Glomerular visceral epithelial cell (primary cell): ENCODE data around the gene ITGAL.
"Not testable (repeated sequence)": the region's sequence is repeated elsewhere in the genome, so short reads cannot be mapped to it uniquely, and the experiment has no call there.

Experiments
- DNase-seq: peaks from one replicate; pipeline ENCODE4 v3.0.0-alpha.2; 2016; ENCODE audit errors: extremely low spot score

The ITGAL gene

DNA sequence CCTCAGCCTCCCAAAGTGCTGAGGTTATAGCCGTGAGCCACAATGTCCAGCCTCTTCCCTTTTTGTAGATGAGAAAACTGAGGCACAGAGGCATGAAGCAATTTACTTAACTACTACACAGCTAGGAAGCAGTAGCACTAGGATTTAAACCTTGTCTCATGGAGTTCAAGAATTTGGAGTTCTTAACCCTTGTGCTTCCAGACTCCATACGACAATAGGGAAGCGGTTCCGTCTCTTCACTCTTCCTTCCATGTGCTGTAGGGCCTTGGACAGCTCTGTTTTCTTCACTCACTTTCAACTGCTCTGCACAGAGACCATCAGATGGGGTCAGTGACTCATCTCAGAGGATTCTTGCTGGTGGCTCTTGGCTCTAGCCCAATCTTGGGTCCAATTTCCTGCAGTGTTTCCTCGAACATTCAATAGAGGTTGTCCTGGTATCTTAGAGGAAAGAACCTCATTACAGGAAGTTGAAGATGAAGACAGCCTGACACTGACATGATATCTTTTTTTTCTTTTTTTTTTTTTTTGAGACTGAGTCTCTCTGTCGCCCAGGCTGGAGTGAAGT, 19.3 kb downstream of the ITGAL start:
- DNase-seq, result peak; percentile 81

DNA sequence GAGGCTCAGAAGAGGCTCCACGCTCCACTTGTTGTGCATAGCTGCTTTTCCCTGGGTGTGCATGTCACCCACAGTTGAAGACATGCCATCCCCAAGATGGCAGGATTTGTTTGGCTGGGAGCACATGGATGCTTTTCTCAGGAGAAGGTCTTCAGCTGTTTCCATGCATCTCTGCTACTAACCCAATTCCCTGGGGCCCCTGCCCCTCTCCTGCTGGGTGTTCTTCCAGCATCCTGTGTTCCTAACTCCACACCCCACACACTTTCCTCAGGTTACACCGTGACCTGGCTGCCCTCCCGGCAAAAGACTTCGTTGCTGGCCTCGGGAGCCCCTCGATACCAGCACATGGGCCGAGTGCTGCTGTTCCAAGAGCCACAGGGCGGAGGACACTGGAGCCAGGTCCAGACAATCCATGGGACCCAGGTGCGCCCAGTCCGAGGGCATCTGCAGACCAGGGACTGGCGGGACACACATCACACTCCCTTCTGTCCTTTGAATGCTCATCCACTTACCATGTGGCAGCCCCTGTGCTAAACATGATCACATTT, 21.5 kb downstream of the ITGAL start:
- no peak for DNase-seq

DNA sequence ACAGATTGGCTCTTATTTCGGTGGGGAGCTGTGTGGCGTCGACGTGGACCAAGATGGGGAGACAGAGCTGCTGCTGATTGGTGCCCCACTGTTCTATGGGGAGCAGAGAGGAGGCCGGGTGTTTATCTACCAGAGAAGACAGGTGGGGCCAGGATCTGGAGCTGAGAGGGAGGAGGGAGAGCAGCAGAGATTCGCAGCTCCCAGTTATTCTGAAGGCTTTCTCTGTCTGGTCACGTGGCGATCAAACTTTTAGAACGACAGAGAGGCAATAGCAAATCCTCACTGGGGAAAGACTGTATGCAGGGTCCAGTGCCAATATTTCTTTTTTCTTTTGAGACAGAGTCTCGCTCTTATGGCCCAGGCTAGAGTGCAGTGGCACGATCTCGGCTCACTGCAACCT, 22.2 kb downstream of the ITGAL start:
- DNase-seq, result no peak

DNA sequence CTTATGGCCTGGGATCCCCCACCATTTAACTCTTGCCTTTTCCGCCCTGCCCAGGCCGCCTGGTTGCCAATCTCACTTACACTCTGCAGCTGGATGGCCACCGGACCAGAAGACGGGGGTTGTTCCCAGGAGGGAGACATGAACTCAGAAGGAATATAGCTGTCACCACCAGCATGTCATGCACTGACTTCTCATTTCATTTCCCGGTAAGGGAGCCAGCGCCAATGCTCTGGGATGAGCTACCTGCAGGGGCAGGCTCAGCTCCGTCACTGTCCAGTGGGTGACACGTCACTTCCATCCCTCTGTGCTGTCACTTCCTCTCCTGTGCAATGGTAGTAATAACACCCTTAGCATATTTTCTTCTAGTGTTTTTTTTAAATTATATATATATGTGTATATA, 26.7 kb downstream of the ITGAL start:
- no peak for DNase-seq

DNA sequence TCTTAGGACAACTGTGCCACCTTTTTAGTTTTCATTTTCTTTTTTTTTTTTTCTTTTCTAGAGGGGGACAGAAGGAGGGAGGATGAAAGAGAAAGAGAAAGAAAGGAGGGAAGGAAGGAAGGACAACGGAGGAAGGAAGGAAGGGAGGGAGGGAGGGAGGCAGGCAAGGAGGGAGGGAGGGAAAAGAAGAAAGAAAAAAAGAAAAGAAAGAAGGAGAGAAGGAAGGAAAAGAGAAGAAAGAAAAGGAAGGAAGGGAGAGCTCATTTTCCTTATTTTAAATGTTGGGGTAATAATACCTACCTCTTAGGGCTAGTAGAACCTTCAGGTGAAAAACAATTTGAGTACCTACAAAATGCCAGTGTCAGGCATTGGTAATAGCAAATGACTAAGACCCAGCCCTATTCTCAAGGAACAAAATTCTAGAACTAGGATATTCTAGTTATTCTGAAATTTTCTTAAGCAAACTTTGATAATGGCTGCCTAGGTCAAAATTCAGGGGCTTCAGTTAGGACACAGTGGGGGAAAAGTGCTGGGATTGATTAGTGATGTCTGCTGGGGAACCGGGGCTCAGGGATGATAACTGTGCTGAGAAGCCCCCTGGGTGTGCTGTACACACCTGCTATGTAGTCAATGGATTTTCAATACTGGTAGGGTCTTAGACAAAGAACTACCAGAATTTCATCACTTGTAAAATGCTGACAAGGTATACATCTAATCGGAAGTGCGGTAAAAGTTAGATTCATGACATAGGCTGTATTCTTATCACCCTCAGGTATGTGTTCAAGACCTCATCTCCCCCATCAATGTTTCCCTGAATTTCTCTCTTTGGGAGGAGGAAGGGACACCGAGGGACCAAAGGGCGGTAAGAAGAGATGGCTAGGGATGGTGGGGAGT, 31.1 kb downstream of the ITGAL start:
- no peak for DNase-seq

DNA sequence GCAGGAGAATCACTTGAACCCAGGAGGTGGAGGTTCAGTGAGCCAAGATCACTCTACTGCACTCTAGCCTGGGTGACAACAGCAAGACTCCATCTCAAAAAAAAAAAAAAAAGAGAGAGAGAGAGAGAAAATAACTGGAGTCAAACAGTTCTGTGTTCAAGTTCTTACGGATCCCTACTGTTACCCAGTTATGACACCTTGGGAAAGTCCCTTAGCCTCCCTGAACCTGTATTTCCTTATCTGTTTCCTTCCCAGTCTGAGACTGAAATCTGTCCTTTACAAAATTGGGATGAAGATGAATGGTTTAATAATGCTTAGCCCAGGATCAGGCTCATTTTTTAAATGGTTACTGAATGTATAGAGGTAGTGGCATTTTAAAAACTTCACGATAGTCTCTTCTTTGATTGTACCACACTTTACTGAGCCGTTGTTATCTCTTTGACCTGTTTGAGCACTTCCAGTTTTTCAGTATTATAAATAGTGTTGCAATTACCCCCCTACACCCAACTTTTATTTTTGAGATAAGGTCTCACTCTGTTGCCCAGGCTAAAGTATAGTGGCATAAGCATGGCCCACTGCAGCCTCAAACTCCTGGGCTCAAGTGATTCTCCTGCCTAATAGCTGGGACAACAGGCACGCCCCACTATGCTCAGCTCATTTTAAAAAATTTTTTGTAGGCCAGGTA, 36.7 kb downstream of the ITGAL start:
- no peak for DNase-seq

DNA sequence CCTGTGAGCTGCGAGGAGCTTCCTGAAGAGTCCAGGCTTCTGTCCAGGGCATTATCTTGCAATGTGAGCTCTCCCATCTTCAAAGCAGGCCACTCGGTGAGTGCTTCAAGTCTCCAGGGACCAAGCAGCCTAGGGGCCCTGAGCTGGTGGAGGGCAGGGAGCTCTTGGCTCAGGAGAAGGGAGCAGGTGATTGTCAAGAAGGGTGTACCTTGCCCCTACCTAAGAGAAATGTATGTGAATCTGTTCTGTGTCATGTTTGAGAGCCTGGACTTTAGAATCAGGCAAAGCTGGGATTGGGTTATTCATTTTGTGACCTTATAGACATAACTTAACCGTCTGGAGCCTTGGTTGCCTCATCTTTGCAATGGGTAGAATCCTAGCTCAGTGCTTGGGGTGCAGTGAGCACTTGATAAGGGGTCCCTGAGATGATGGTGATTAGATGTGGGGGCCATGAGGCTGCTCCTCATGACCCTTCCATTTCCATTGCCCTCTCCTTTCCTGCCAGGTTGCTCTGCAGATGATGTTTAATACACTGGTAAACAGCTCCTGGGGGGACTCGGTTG, 37.9 kb downstream of the ITGAL start:
- no peak for DNase-seq

DNA sequence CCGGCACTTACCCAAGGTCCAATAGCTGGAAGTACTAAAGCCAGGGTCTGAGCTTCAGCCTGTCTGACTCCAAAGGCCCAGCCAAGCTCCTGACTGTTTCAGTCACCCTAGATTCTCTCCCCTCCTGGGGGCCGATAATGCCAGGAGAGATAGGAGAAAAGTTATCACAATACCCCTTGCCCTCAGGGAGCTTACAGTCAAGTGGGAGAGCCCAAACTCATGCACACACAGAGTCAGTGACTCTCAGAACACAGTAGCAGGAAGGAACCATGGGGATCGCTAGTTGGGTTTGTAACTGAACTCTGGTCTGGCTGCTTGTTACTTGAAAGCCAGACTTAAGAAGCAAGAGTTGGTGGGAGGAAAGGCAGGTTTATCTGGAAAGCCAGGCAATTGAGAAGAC, 39.0 kb downstream of the ITGAL start:
- no peak for DNase-seq

DNA sequence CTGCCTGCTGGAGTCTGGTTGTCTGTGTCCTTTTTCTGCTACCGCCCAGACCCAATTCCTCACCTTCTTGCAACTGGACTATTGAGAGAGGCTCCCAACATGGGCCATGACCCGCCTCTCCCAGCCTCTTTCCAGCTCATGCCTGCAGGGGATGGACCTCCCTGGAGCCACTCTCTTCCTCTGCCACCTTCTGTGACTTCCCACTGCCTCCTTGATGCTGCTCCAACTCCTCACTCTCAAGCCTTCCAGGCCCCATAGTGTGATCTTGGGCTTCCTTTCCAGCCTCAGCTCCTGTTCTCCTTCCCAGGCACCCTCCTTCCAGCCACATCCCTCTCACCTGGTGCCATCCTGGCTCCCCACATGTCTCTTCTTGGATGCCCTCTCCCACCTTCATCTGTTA, 42.7 kb downstream of the ITGAL start:
- DNase-seq, result no peak

DNA sequence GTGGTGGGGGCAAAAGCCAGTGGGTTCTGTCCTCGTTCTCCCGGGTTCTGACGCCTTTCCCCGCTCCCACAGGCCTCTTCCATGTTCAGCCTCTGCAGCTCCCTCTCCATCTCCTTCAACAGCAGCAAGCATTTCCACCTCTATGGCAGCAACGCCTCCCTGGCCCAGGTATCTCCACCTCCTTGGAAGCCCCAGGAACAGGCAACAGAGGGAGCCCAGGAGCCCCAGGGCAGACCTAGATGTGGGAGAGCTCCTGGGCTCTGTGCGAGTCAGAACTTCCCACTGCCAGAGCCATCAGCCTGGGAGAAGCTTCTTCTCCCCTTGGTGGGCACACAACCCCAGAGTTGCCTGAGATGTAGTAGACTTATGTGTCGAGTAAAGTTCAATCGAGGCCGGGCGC, 46.0 kb downstream of the ITGAL start:
- no peak for DNase-seq

DNA sequence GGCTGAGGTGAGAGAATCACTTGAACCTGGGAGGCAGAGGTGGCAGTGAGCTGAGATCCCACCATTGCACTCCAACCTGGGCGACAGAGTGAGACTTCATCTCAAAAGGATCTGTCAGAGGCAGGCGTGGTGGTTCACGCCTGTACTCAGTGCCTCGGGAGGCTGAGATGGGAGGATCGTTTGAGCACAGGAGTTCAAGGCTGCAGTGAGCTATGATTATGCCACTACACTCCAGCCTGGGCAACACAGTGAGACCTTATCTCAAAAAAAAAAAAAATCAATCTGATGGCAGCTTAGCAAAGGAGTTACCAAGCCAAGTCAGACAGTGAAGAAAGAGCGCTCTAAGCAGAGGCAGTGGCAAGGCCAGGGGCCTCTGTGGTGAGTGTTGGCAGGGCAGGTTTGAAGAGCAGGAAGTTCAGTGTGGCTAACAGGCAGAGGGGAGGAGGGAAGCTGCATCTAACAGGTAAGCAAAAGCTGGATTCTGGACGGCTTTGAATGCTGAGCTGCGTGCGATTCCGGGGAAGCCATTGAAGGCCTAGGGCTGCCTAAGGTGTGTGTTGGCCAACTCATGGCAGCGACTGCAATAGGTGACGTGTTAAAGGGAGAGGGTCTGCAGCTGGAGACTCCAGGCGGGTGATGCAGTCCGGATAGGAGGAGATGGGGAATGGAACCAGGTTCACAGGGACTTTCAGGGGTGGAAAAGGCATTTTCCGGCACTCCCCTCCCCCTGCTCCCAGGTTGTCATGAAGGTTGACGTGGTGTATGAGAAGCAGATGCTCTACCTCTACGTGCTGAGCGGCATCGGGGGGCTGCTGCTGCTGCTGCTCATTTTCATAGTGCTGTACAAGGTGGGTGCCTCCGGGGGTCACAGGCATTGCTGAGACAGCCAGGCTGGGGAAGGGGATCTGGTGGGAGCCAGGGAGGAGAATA, 46.8 kb downstream of the ITGAL start:
- DNase-seq, result no peak

DNA sequence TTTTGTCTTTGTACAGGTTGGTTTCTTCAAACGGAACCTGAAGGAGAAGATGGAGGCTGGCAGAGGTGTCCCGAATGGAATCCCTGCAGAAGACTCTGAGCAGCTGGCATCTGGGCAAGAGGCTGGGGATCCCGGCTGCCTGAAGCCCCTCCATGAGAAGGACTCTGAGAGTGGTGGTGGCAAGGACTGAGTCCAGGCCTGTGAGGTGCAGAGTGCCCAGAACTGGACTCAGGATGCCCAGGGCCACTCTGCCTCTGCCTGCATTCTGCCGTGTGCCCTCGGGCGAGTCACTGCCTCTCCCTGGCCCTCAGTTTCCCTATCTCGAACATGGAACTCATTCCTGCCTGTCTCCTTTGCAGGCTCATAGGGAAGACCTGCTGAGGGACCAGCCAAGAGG, 48.9 kb downstream of the ITGAL start:
- no peak for DNase-seq

DNA sequence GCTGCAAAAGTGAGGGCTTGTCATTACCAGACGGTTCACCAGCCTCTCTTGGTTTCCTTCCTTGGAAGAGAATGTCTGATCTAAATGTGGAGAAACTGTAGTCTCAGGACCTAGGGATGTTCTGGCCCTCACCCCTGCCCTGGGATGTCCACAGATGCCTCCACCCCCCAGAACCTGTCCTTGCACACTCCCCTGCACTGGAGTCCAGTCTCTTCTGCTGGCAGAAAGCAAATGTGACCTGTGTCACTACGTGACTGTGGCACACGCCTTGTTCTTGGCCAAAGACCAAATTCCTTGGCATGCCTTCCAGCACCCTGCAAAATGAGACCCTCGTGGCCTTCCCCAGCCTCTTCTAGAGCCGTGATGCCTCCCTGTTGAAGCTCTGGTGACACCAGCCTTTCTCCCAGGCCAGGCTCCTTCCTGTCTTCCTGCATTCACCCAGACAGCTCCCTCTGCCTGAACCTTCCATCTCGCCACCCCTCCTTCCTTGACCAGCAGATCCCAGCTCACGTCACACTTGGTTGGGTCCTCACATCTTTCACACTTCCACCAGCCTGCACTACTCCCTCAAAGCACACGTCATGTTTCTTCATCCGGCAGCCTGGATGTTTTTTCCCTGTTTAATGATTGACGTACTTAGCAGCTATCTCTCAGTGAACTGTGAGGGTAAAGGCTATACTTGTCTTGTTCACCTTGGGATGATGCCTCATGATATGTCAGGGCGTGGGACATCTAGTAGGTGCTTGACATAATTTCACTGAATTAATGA, 49.5 kb downstream of the ITGAL start:
- peak; percentile 68 for DNase-seq

DNA sequence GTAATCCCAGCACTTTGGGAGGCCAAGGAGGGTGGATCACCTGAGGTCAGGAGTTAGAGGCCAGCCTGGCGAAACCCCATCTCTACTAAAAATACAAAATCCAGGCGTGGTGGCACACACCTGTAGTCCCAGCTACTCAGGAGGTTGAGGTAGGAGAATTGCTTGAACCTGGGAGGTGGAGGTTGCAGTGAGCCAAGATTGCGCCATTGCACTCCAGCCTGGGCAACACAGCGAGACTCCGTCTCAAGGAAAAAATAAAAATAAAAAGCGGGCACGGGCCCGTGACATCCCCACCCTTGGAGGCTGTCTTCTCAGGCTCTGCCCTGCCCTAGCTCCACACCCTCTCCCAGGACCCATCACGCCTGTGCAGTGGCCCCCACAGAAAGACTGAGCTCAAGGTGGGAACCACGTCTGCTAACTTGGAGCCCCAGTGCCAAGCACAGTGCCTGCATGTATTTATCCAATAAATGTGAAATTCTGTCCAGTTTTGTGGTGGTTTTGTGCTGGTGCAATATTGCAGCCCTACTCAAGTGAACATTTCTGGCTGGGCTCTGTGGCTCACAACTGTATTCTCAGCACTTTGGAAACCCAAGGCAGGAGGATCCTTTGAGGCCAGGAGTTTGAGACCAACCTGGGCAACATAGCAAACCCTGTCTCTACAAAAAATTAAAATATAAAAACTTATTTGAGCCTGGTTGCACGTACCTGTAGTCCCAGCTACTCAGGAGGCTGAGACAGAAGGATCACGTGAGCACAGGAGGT, 50.3 kb downstream of the ITGAL start:
- not testable (repeated sequence) for DNase-seq

DNA sequence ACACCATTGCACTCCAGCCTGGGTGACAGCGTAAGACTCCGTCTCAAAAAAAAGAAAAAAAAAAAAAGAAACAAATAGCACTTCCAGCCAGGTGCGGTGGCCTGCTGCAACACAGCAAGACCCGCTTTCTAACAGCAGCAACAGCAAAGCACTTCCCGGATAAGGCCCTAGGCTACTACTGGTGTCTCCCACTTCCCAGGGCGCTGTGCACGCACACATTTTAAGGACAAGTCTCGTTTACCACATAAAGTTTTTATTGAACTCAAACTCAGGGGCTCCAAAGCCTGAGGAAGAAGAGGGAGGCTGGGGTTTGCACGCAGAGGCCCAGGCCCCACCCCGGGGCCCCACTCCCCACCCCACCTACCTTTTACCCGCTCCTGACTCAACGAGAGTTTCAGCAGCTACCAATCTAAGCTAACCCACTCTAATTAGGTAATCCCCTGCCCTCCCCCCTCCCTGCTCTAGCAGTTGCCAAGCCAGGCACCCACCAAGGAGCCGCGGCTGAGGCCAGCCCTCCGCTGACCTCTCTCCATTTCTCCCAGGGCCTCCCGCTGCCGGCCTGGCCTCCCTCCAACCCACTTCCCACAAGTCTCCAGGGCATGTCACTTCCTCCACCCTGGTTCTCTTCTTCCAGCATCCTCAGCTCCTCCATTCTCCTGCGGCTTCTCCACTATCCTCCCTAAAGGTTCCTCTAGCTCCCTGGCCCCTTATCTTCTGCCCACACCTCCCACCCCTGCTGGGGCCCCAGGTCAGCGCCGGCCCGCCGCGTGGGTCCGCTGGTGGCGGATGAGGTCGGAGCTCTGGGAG, 51.4 kb downstream of the ITGAL start:
- no peak for DNase-seq

DNA sequence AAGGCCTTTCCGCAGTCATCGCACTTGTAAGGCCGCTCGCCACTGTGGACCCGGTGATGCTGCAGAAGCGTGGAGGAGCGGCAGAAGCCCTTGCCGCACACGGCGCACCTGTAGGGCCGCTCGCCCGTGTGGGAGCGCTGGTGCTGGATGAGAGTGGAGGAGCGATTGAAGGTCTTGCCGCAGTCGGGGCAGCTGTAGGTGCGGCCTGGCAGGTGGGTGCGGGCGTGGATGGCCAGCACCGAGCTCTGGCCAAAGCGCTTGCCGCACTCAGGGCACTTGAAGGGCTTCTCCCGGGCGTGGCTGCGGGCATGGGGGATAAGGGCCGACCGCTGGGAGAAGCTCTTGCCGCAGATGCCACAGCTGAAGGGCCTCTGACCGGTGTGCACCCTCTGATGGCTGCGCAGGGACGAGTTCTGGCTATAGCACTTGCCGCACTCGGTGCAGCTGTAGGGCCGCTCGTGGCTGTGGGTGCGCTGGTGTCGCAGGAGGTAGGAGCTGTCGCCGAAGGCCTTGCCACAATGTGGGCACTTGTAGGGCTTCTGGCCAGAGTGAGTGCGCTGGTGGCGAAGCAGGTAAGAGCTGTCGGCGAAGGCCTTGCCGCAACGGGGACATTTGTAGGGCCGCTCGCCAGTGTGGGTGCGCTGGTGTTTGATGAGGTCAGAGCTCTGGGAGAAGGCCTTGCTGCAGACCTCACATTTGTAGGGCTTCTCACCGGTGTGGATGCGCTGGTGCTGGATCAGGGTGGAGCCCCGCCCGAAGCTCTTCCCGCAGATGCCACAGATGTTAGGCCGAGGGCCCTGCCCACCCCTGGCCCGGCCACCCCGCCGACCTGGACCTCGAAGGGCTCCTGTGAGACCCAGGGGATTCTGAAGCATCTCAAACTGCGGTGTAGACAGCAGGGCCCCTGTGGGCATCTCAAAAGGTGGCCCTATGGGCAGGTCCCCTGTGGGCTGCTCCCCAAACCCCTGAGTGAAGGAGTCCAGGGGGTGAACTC, 52.3 kb downstream of the ITGAL start:
- DNase-seq, result no peak

DNA sequence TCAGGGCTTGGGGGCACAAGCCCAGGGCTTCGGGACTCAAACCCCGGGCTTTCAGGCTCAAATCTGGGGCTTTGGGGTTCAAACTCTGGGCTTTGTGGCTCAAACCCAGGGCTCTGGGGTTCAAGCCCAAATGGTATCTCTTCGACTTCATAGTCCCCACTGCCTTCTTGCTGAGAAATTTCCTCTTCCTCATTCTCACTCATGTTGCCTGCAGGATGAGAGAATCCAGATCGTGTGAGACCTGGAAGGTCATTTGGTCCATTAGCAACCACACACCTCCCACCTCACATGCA, 53.2 kb downstream of the ITGAL start:
- DNase-seq, result no peak
